DND-41 (cell line): ENCODE data around the gene EML1.

Experiments
- ATAC-seq: fragments of 200-7000 bp; cut with Tn5 transposase; 3 replicates; pipeline ENCODE4 v1.9.1; 2021; ENCODE audit warnings: low read depth; ENCODE audit not compliant: insufficient read depth
- DNase-seq: peaks from one replicate; pipeline ENCODE4 v3.0.0-alpha.2; 2020
- H2AFZ ChIP-seq: 2 replicates; pipeline ENCODE4 v1.6.0; 2012; ENCODE audit warnings: low read depth, low read length
- H3K27ac ChIP-seq: 2 replicates; pipeline ENCODE4 v1.5.1; 2012; ENCODE audit warnings: low read length, inconsistent platforms
- H3K27me3 ChIP-seq: fragments of 200-600 bp; sonication (generic); 2 replicates; pipeline ENCODE4 v1.6.0; 2012; ENCODE audit warnings: low read length, mild to moderate bottlenecking, inconsistent platforms; ENCODE audit not compliant: insufficient read depth, poor library complexity
- H3K36me3 ChIP-seq: 2 replicates; pipeline ENCODE4 v1.5.1; 2012; ENCODE audit warnings: low read length, inconsistent platforms; ENCODE audit not compliant: insufficient read depth
- H3K4me1 ChIP-seq: 2 replicates; pipeline ENCODE4 v1.5.1; 2012; ENCODE audit warnings: mild to moderate bottlenecking, low read length; ENCODE audit not compliant: insufficient read depth
- H3K4me2 ChIP-seq: 2 replicates; pipeline ENCODE4 v1.6.0; 2012; ENCODE audit warnings: mild to moderate bottlenecking, moderate library complexity, low read length, inconsistent platforms; ENCODE audit not compliant: insufficient read depth
- H3K4me3 ChIP-seq, 2 experiments: fragments of 200-600 bp in 1 of 2; shearing (Covaris generic) in 1 of 2; 2 replicates each; pipeline ENCODE4 v1.5.1; 2012 to 2016; ENCODE audit warnings: inconsistent platforms in 2 of 2, low read length in 2 of 2, mild to moderate bottlenecking in 2 of 2, low read depth in 1 of 2, moderate library complexity in 1 of 2
- H3K79me2 ChIP-seq: 2 replicates; pipeline ENCODE4 v1.6.0; 2012; ENCODE audit warnings: low read length, inconsistent platforms; ENCODE audit not compliant: insufficient read depth
- H3K9ac ChIP-seq: 2 replicates; pipeline ENCODE4 v1.6.0; 2012; ENCODE audit warnings: low read depth, mild to moderate bottlenecking, inconsistent platforms, low read length, moderate library complexity
- H3K9me3 ChIP-seq: 2 replicates; pipeline ENCODE4 v1.5.1; 2012; ENCODE audit warnings: low read length, moderate library complexity, mild to moderate bottlenecking, inconsistent platforms; ENCODE audit not compliant: insufficient read depth, severe bottlenecking
- H4K20me1 ChIP-seq: 2 replicates; pipeline ENCODE4 v1.6.0; 2012; ENCODE audit warnings: low read length; ENCODE audit not compliant: insufficient read depth
- CTCF ChIP-seq: IDR thresholded peaks from 2 replicates; pipeline ENCODE4 v1.5.1; 2012; ENCODE audit warnings: borderline replicate concordance, low read length, moderate library complexity, mild to moderate bottlenecking; ENCODE audit not compliant: poor library complexity, severe bottlenecking; ENCODE audit errors: extremely low read depth
- EZH2 ChIP-seq: IDR thresholded peaks from 3 replicates; pipeline ENCODE4 v1.6.1; 2012; ENCODE audit warnings: borderline replicate concordance, low read depth, mild to moderate bottlenecking, moderate library complexity, low read length, inconsistent platforms; ENCODE audit not compliant: severe bottlenecking

Gene EML1

GRCh38 chr14:99980299-99980698 is 187.1 kb downstream of the EML1 start:
- DNase-seq (no peak), ATAC-seq (no peak)
- TF ChIP-seq EZH2 (no peak), CTCF (no peak)
- no peak overlapping the region for H2AFZ ChIP-seq
- peaks cover 41% of the 10 kb centered on the region; the same call in 1 of the 2 replicates for H4K20me1 ChIP-seq
- no peak overlapping the region for H3K4me3 ChIP-seq
- peaks cover 39% of the 10 kb centered on the region for H3K4me1 ChIP-seq
- H3K27ac ChIP-seq, result no peak overlapping the region
- H3K4me2 ChIP-seq, result no peak overlapping the region
- H3K9me3 ChIP-seq, result peaks cover 1% of the 10 kb centered on the region
- H3K36me3 ChIP-seq, result peaks cover 7% of the 10 kb centered on the region; the same call in 1 of the 2 replicates
- H3K9ac ChIP-seq, result no peak overlapping the region
- H3K27me3 ChIP-seq, result no peaks in the 10 kb centered on the region
- peaks cover 98% of the 10 kb centered on the region for H3K79me2 ChIP-seq

GRCh38 chr14:99981806-99982205 is 188.6 kb downstream of the EML1 start:
- Histone ChIP-seq H3K27me3 (no peaks in the 10 kb centered on the region), H3K4me3 (no peak overlapping the region), H3K36me3 (peaks cover 7% of the 10 kb centered on the region), H3K79me2 (peaks cover 98% of the 10 kb centered on the region), H3K4me2 (no peak overlapping the region), H3K9ac (no peak overlapping the region), H3K4me1 (peaks cover 30% of the 10 kb centered on the region), H3K9me3 (peaks cover 2% of the 10 kb centered on the region), H4K20me1 (peaks cover 33% of the 10 kb centered on the region; the same call in 1 of the 2 replicates), H2AFZ (no peak overlapping the region), H3K27ac (peak overlapping the region; percentile 33; the same call in 1 of the 2 replicates)
- no peak for TF ChIP-seq CTCF
- TF ChIP-seq EZH2, result no peak
- no peak for DNase-seq
- peak; percentile 56; the same call in 2 of the 3 replicates for ATAC-seq

- Histone ChIP-seq H3K9me3 (peaks cover 2% of the 10 kb centered on the region), H3K36me3 (peaks cover 7% of the 10 kb centered on the region), H4K20me1 (peaks cover 29% of the 10 kb centered on the region; the same call in 1 of the 2 replicates), H3K79me2 (peaks cover 98% of the 10 kb centered on the region), H3K9ac (peak overlapping the region; percentile 39), H3K4me1 (peaks cover 28% of the 10 kb centered on the region), H3K27ac (peak overlapping the region; percentile 71), H3K4me2 (peak overlapping the region; percentile 37), H3K4me3 (no peak overlapping the region), H2AFZ (no peak overlapping the region), H3K27me3 (no peaks in the 10 kb centered on the region)
- peak; percentile 76 for DNase-seq
- ATAC-seq, result peak; percentile 92
- no peak for TF ChIP-seq EZH2
- peak; percentile 94 for TF ChIP-seq CTCF
Observed at GRCh38 chr14:99982537-99983250, 189.5 kb downstream of the EML1 start.
